ENCODE data around the gene WDR7.

Gene WDR7

DNA sequence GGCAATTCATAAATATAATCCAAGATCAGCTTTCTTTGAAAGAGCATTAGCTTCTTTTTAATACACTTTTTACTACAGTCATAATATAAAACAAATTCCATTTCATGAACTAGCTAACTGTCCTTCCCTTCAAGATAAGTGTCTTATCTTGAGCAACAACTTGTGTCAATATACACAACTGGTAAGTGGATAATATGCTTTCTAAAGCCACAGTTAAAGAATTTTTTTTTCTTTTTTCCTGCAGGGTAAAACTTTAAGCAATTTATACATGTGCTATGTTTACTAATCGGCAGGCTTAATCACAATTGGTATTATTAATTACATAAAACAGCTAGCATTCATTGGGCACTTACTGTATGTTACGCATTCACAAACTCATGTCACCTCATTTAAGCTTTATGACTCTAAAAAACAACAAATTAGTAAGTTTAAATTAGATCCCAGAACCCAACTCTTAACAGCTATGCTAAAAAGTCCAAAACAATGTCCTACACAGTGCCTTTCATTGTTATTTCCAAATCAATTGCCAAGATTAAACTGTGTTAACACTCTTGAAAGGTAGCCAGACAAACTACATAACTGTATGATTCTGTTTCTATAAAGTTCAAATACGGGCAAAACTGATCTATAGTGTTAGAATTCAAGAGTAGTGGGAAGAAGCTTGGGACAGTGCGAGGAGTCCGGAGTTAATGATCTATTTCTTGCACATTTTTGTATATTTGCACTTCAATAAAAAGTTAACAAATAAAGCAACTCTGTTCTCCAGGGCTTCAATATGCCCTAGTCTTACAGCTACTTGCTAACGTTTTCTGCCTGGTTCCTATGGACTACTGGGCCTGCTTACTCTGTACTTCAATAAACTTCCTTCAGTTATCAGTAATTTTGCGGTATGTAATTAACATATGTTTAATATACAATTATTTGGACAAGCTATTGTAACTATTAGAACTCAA is 18.8 kb upstream of the WDR7 start:
- no peak for ATAC-seq (ENCODE audit: low read depth)
- Histone ChIP-seq H3K4me1 (ENCODE audit: insufficient read depth, poor library complexity, severe bottlenecking) (no peaks in the 10 kb centered on the region), H3K36me3 (ENCODE audit: low read depth) (peaks cover 26% of the 10 kb centered on the region), H3K27me3 (ENCODE audit: insufficient read depth, poor library complexity, severe bottlenecking) (no peaks in the 10 kb centered on the region), H3K27ac (ENCODE audit: poor library complexity, severe bottlenecking) (no peak overlapping the region), H3K4me3 (ENCODE audit: severe bottlenecking) (no peak overlapping the region), H3K9me3 (ENCODE audit: severe bottlenecking) (no peaks in the 10 kb centered on the region)
- DNase-seq (ENCODE audit: low spot score), result no peak
- TF ChIP-seq, protein P1, sequence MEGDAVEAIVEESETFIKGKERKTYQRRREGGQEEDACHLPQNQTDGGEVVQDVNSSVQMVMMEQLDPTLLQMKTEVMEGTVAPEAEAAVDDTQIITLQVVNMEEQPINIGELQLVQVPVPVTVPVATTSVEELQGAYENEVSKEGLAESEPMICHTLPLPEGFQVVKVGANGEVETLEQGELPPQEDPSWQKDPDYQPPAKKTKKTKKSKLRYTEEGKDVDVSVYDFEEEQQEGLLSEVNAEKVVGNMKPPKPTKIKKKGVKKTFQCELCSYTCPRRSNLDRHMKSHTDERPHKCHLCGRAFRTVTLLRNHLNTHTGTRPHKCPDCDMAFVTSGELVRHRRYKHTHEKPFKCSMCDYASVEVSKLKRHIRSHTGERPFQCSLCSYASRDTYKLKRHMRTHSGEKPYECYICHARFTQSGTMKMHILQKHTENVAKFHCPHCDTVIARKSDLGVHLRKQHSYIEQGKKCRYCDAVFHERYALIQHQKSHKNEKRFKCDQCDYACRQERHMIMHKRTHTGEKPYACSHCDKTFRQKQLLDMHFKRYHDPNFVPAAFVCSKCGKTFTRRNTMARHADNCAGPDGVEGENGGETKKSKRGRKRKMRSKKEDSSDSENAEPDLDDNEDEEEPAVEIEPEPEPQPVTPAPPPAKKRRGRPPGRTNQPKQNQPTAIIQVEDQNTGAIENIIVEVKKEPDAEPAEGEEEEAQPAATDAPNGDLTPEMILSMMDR (IDR thresholded peaks at IDR 0.05; ENCODE audit: poor library complexity, severe bottlenecking), result no peak

DNA sequence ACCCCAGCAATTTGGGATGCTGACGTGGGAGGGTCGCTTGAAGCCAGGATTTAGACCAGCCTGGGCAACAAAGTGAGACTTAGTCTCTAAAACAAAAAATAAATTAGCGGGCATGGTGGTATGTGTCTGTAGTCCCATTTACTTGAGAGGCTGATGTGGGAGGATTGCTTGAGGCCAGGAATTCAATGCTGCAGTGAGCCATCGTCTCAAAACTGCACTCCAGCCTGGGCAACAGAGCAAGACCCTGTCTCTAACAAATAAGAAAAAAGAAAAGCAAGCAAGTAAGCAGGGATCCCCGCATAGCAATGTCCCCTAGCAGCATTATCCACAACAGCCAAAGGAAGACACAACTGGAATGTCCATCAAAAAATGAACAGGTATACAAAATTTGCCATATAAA is 16.2 kb upstream of the WDR7 start:
- TF ChIP-seq, protein P1 (IDR thresholded peaks at IDR 0.05; ENCODE audit: poor library complexity, severe bottlenecking), result no peak
- no peak for ATAC-seq (ENCODE audit: low read depth)
- no peak for DNase-seq (ENCODE audit: low spot score)
- H3K4me1 ChIP-seq (ENCODE audit: insufficient read depth, poor library complexity, severe bottlenecking), result no peaks in the 10 kb centered on the region
- no peak overlapping the region for H3K4me3 ChIP-seq (ENCODE audit: severe bottlenecking)
- no peaks in the 10 kb centered on the region for H3K27me3 ChIP-seq (ENCODE audit: insufficient read depth, poor library complexity, severe bottlenecking)
- H3K27ac ChIP-seq (ENCODE audit: poor library complexity, severe bottlenecking), result no peak overlapping the region
- peaks cover 26% of the 10 kb centered on the region for H3K36me3 ChIP-seq (ENCODE audit: low read depth)
- H3K9me3 ChIP-seq (ENCODE audit: severe bottlenecking), result no peaks in the 10 kb centered on the region

DNA sequence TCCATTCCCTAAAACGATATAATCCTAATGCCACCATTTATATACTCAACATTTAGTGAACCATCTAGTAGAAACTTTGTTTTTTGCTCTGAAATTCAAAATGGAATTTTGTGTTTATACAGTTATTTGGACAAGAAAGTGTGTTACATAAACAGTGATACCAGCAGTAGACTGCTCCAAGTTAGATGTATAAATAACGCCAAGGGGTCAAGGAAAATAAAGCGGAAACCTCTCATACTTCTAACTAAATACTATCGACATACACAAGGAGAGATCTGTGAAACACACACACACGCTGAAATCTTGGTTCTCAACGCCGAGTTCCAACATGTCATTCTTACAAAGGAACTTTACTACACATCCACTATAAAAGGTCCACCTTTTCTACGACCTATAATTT is 14.0 kb upstream of the WDR7 start:
- Histone ChIP-seq H3K4me1 (ENCODE audit: insufficient read depth, poor library complexity, severe bottlenecking) (peaks cover 4% of the 10 kb centered on the region), H3K27me3 (ENCODE audit: insufficient read depth, poor library complexity, severe bottlenecking) (no peaks in the 10 kb centered on the region), H3K4me3 (ENCODE audit: severe bottlenecking) (peak overlapping the region; percentile 58), H3K9me3 (ENCODE audit: severe bottlenecking) (no peaks in the 10 kb centered on the region), H3K27ac (ENCODE audit: poor library complexity, severe bottlenecking) (peak overlapping the region; percentile 67), H3K36me3 (ENCODE audit: low read depth) (peaks cover 24% of the 10 kb centered on the region)
- DNase-seq (ENCODE audit: low spot score) (no peak), ATAC-seq (ENCODE audit: low read depth) (no peak)
- TF ChIP-seq, protein P1 (IDR thresholded peaks at IDR 0.05; ENCODE audit: poor library complexity, severe bottlenecking), result no peak

DNA sequence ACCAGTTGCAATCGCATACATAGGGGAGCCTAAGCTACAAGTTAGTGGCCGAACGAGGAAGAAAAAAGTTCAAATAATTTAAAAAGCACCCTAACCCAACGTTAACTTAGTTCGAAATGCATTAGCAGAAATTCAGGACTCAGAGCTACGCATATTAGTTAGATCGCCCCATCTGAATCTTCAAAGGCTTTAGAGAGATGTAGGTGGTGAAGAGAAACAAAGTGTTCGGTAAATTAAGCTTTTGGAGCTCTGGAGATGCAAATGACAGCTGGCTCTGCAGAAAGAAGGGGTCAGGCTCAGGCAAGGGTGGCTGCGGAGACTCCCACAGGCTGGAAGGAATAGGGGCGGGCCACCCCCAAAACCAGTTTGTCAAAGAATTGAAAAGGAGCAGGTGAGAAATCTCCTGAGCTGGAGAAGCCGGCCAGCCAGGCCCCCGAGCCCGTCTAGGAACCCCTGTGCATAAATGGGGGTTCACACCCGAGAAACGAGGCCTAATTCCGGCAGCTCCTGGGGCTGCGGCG is 13.4 kb upstream of the WDR7 start:
- Histone ChIP-seq H3K36me3 (ENCODE audit: low read depth) (peaks cover 18% of the 10 kb centered on the region), H3K27me3 (ENCODE audit: insufficient read depth, poor library complexity, severe bottlenecking) (no peaks in the 10 kb centered on the region), H3K9me3 (ENCODE audit: severe bottlenecking) (no peaks in the 10 kb centered on the region), H3K4me3 (ENCODE audit: severe bottlenecking) (peak overlapping the region; percentile 58), H3K27ac (ENCODE audit: poor library complexity, severe bottlenecking) (peak overlapping the region; percentile 67), H3K4me1 (ENCODE audit: insufficient read depth, poor library complexity, severe bottlenecking) (peaks cover 4% of the 10 kb centered on the region)
- TF ChIP-seq, protein P1 (IDR thresholded peaks at IDR 0.05; ENCODE audit: poor library complexity, severe bottlenecking), result no peak
- ATAC-seq (ENCODE audit: low read depth) (peak; percentile 15), DNase-seq (ENCODE audit: low spot score) (no peak)
